K562 (cell line): ENCODE data around the gene DOCK1. TPM values are rescaled to one million over a fixed set of nuclear protein-coding genes. Genes with fewer than 3 reads are reported as not detected.

Experiments used
- ATAC-seq: fragments of 200-7000 bp; cut with Tn5 transposase; 3 replicates; pipeline ENCODE4 v1.9.1; 2020; ENCODE audit warnings: moderate library complexity
- BruUV-seq: library from RNA; stranded (reverse); fragments of 400-500 nt; replicated peaks from 2 replicates; lab custom pipeline; 2021; lab: Mats Ljungman, UMichigan
- CTCF ChIA-PET: fragments of 300-600 bp; formaldehyde crosslinking; extraction: SDS; loops from one replicate; lab custom pipeline; 2021; ENCODE audit warnings: low intra/inter-chr PET ratio; lab: Yijun Ruan, JAX
- POLR2A ChIA-PET: fragments of 300-600, 350-650 bp; sonication (Branson Sonifier 250); formaldehyde crosslinking; extraction: SDS; loops from one replicate; lab custom pipeline; 2021; ENCODE audit warnings: antibody characterized with exemption, inconsistent platforms; lab: Yijun Ruan, JAX
- DNase-seq, 4 experiments: peaks; one replicate each; pipeline versions ENCODE4 v3.0.0 to v3.0.0-alpha.2; 2011 to 2018; ENCODE audit warnings: low spot score in 3 of 4, mixed read lengths in 3 of 4; ENCODE audit errors: extremely low read depth in 1 of 4
- FAIRE-seq: peaks from 2 replicates; lab custom pipeline; 2011; peaks lifted over from hg19 to GRCh38; lab: Jason Lieb, UNC
- H2AFZ ChIP-seq: 2 replicates; pipeline ENCODE4 v1.6.0; 2011; ENCODE audit warnings: low read depth, low read length, control low read depth, inconsistent platforms
- H3K27ac ChIP-seq: fragments of 200-600 bp; 3 replicates; pipeline ENCODE4 v1.8.0; 2011; ENCODE audit warnings: low read depth, mild to moderate bottlenecking, control low read depth, inconsistent platforms, low read length, moderate library complexity, mixed read lengths; ENCODE audit errors: extremely low read depth
- H3K27me3 ChIP-seq, 2 experiments: fragments of 300-600 bp in 1 of 2; 2 replicates in 1 of 2; 3 replicates in 1 of 2; pipeline versions ENCODE4 v1.6.0 to v1.8.0; 2011; ENCODE audit warnings: inconsistent platforms in 2 of 2, low read length in 2 of 2, mild to moderate bottlenecking in 1 of 2, mixed read lengths in 1 of 2, moderate library complexity in 1 of 2; ENCODE audit not compliant: control insufficient read depth in 2 of 2, insufficient read depth in 2 of 2
- H3K36me3 ChIP-seq: fragments of 300-600 bp; 3 replicates; pipeline ENCODE4 v1.8.0; 2011; ENCODE audit warnings: mild to moderate bottlenecking, low read length, inconsistent platforms; ENCODE audit not compliant: control insufficient read depth, insufficient read depth
- H3K4me1 ChIP-seq, 2 experiments: fragments of 200-600 bp in 1 of 2; replicated peaks in 1 of 2; 2 replicates in 1 of 2; 3 replicates in 1 of 2; pipeline versions ENCODE4 v1.5.1 to v1.8.0; 2011; ENCODE audit warnings: inconsistent platforms in 2 of 2, low read length in 2 of 2, mild to moderate bottlenecking in 1 of 2, mixed read lengths in 1 of 2, moderate library complexity in 1 of 2; ENCODE audit not compliant: control insufficient read depth in 2 of 2, insufficient read depth in 2 of 2
- H3K4me2 ChIP-seq: 2 replicates; pipeline ENCODE4 v1.6.1; 2011; ENCODE audit warnings: low read length, control low read depth, inconsistent platforms, mixed read lengths; ENCODE audit not compliant: insufficient read depth
- H3K4me3 ChIP-seq: fragments of 200-600 bp; sonication (generic), shearing (Covaris generic); 2 replicates; pipeline ENCODE4 v1.5.1; 2016; ENCODE audit warnings: control low read depth, inconsistent platforms
- H3K79me2 ChIP-seq: fragments of 200-600 bp; 3 replicates; pipeline ENCODE4 v1.8.0; 2011; ENCODE audit warnings: low read length, inconsistent platforms; ENCODE audit not compliant: control insufficient read depth, insufficient read depth
- H3K9ac ChIP-seq, 2 experiments: 2 replicates each; pipeline versions ENCODE4 v1.6.0 to v1.6.1; 2011; ENCODE audit warnings: low read depth in 2 of 2, low read length in 2 of 2, control low read depth in 1 of 2, inconsistent platforms in 1 of 2, mild to moderate bottlenecking in 1 of 2, mixed read lengths in 1 of 2; ENCODE audit not compliant: insufficient read depth in 1 of 2
- H3K9me1 ChIP-seq: one replicate; pipeline ENCODE4 v1.6.0; 2011; ENCODE audit warnings: inconsistent platforms, mild to moderate bottlenecking, low read length, moderate library complexity; ENCODE audit not compliant: control insufficient read depth, insufficient read depth
- H3K9me3 ChIP-seq: replicated peaks from 2 replicates; pipeline ENCODE4 v1.5.1; 2011; ENCODE audit warnings: low read depth, low read length, inconsistent platforms; ENCODE audit not compliant: control insufficient read depth, insufficient read depth
- H4K20me1 ChIP-seq: replicated peaks from 2 replicates; pipeline ENCODE4 v1.6.1; 2011; ENCODE audit warnings: low read length, inconsistent platforms, mixed read lengths; ENCODE audit not compliant: control insufficient read depth, insufficient read depth
- CBFA2T2 ChIP-seq: fragments of 450-650 bp; conservative IDR thresholded peaks from 2 replicates; pipeline ENCODE4 v1.6.1; 2017; ENCODE audit warnings: mild to moderate bottlenecking
- ERF ChIP-seq: fragments of 450-650 bp; formaldehyde crosslinking; IDR thresholded peaks from 2 replicates; pipeline ENCODE4 v1.4.0; 2020; ENCODE audit warnings: mild to moderate bottlenecking, mixed read lengths
- RAD51 ChIP-seq: fragments of 450-650 bp; IDR thresholded peaks from 2 replicates; pipeline ENCODE4 v1.7.1; 2016; ENCODE audit warnings: low read depth, mild to moderate bottlenecking, borderline replicate concordance
- RNF2 ChIP-seq: sonication (generic); IDR thresholded peaks from 2 replicates; pipeline ENCODE4 v1.6.1; 2016
- WGBS: fragments of 100-300 bp; shearing (Covaris generic); methylation state at CpG from one replicate; pipeline ENCODE4 v1.1.6; 2016; ENCODE audit warnings: low coverage, mixed read lengths; ENCODE audit not compliant: insufficient coverage; ENCODE audit errors: missing lambda C conversion rate; 5-methylcytosine and 5-hydroxymethylcytosine counted together
- in situ Hi-C: fragments of 300-500 bp; cut with MboI; formaldehyde crosslinking; loops from 4 replicates; pipeline ENCODE4 v1.15.0; 2018; ENCODE audit warnings: inconsistent platforms, mixed read lengths
- intact Hi-C: fragments of 100-400 bp; cut with micrococcal nuclease; formaldehyde crosslinking; loops from 2 replicates; pipeline ENCODE4 v1.14.2; 2022
- polyA plus RNA-seq, 8 experiments: library from polyadenylated mRNA; depleted of rRNA in 4 of 8; stranded (reverse) in 5 of 8; unstranded in 3 of 8; fragments of >200 nt; fragmentation: Nextera tagmentation in 2 of 8; fragmentation: Illumina TruSeq in 1 of 8; extraction: Ambion mirVana in 2 of 8; extraction: Trizol in 1 of 8; gene quantifications; 2 replicates each; pipeline versions ENCODE4 v1.2.1 to v1.2.3, GENCODE V29; 2011 to 2014; ENCODE audit warnings: inconsistent platforms in 1 of 8, missing spikeins in 1 of 8
- total RNA-seq, 7 experiments: library from RNA; depleted of rRNA in 6 of 7; stranded (reverse); fragments of >200 nt in 6 of 7; fragmentation: Illumina TruSeq in 2 of 7; extraction: Trizol in 2 of 7; gene quantifications; 2 replicates each; pipeline versions ENCODE4 v1.2.1 to v1.2.3, GENCODE V29; 2011 to 2021; ENCODE audit warnings: low replicate concordance in 1 of 7
- TF ChIP-seq, protein P1 (sequence below): sonication (generic); formaldehyde crosslinking; IDR thresholded peaks from 2 replicates; pipeline ENCODE4 v1.8.0; 2022; ENCODE audit warnings: missing genetic modification reagents, mild to moderate bottlenecking, moderate library complexity, borderline replicate concordance
- TF ChIP-seq, protein P2 (sequence below): fragments of 250-450 bp; sonication (Bioruptor Pico); IDR thresholded peaks from 2 replicates; pipeline ENCODE4 v1.5.0; 2021; ENCODE audit warnings: mild to moderate bottlenecking, moderate library complexity

DOCK1 gene
- total and polyA plus RNA-seq, 9 of the 15 experiments (the other 6 are each of a cell fraction or from before 2014, with no cell fraction given) = 0.31 TPM; not detected in 8

DNA sequence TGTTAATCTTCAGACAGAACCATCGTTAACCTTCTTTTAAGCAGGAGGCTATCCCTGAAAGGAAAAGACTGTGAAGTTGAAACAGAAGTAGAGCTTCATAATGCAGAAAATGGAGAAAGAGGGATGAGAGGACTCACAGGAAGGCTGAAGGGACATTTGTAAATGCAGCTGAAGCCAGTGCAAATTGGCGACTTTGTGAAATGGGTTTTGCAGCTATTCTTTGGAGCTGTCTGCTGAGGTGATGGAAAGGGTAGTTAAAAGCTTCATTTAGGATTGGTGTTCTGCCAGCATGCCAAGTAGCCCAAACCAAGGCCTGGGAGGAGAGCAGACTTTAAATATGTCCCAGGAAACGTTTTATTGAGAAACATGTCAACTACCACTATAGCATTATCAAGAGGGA is 168.4 kb downstream of the DOCK1 start (continued):
- TF ChIP-seq ERF (CRISPR knock-in tag) = no peak
- TF ChIP-seq, protein P1, sequence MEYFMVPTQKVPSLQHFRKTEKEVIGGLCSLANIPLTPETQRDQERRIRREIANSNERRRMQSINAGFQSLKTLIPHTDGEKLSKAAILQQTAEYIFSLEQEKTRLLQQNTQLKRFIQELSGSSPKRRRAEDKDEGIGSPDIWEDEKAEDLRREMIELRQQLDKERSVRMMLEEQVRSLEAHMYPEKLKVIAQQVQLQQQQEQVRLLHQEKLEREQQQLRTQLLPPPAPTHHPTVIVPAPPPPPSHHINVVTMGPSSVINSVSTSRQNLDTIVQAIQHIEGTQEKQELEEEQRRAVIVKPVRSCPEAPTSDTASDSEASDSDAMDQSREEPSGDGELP (CRISPR knock-in tag) = no peak
- TF ChIP-seq, protein P2, sequence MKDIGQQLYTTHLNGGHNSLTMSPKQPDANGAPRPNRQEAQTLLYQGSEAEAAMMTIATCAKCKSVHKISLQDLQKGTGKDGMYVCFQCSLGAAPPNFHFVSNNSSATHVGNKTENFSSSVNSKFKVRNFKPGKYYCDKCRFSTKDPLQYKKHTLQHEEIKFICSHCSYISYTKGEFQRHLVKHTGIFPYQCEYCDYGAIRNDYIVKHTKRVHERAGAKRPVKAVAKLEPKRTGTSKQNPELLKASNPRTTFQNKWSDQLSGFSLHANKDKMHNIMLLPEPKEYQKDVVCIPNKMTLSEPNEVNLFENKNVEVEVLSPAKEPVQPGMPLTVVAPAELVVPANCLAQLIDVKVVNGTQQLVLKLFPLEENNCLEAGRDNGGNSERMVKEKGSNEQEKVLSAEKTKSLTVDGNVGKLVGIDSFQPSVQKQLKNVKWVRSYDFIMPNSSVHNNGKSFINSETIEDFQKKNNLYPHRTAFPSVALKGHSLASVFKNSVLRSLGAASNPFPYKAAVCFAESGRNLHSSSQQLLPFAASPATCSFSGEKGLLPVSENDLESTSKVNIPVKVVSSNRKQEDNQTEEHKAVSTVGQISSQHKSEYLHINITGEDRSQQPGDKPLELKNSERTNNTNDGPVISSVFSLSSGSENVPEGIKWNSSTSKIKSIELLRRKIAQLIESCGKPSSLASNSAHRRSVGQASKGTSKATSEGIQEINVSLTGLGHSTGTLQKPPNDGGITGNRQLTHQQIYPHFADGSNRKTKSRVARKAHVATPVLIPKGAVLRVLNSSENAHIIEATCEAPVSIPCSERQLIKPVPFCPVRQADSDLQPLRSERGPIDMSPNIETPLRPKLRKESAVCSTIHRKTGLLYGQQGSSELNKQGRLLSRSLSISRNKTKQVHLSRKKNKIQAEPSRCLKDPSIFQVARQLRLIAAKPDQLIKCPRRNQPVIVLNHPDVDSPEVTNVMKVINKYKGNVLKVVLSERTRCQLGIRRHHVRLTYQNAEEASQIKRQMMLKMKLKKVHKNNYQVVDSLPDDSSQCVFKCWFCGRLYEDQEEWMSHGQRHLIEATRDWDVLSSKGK = no peak
- TF ChIP-seq CBFA2T2 = no peak
- no peak for TF ChIP-seq RNF2

DNA sequence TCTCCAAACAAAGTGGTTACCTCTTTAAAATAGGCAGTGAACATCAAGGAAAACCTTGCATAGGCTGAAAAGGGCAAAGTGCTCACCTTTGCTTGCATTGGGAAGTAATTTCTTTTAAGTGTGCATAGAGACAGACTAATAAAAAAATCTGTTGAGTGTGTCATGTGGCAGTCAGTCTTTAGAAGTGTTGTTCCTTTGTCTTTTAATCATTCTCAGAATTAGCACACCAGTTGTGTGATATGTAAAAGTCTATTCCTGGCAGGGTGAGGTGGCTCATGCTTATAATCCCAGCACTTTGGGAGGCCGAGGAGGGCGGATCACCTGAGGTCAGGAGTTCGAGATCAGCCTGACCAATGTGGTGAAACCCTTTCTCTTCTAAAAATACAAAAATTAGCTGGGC is 174.2 kb downstream of the DOCK1 start:
- H3K9me3 ChIP-seq = no peaks in the 10 kb centered on the region
- TF ChIP-seq RAD51 = no peak
- no peak overlapping the region for H3K4me3 ChIP-seq
- H3K36me3 ChIP-seq = no peaks in the 10 kb centered on the region
- WGBS = no CpG with 5 or more reads among the region's 3 CpGs
- intact Hi-C loops (no loop called here), in situ Hi-C loops (no loop called here)
- FAIRE-seq (no peak), ATAC-seq (no peak), DNase-seq (no peak)
- H3K9ac ChIP-seq = no peak overlapping the region
- H3K9me1 ChIP-seq = no peaks in the 10 kb centered on the region
- CTCF ChIA-PET = no interaction called here
- no peak overlapping the region for H2AFZ ChIP-seq
- H3K79me2 ChIP-seq = no peaks in the 10 kb centered on the region
- POLR2A ChIA-PET = no interaction called here
- H3K4me2 ChIP-seq = no peak overlapping the region
- no peak overlapping the region for H3K27ac ChIP-seq
- no peaks in the 10 kb centered on the region for H4K20me1 ChIP-seq
- BruUV-seq = no TSS peak
- H3K27me3 ChIP-seq = no peaks in the 10 kb centered on the region
- H3K4me1 ChIP-seq = no peaks in the 10 kb centered on the region
